WTC11 (cell line): Measurements from ENCODE around the gene TRIB2. TPM values are rescaled to one million over a fixed set of nuclear protein-coding genes. Genes with fewer than 3 reads are reported as not detected.

Source experiments
- ATAC-seq: fragments of 200-7000 bp; cut with Tn5 transposase; 2 replicates; pipeline ENCODE4 v1.10.0; 2021; ENCODE audit warnings: mild to moderate bottlenecking, moderate library complexity
- CTCF ChIA-PET: fragments of 300-600 bp; sonication (Branson Sonifier 250); formaldehyde crosslinking; loops from one replicate; lab custom pipeline; 2021; ENCODE audit warnings: antibody characterized with exemption; lab: Charles Lee
- POLR2A ChIA-PET: fragments of 350-600 bp; sonication (Branson Sonifier 250); formaldehyde crosslinking; loops from one replicate; lab custom pipeline; 2021; ENCODE audit warnings: antibody characterized with exemption; lab: Charles Lee
- DNase-seq: peaks from one replicate; pipeline ENCODE4 v3.0.0; 2021; ENCODE audit warnings: low spot score
- H3K27ac Mint-ChIP-seq: 2 replicates; pipeline ENCODE4 v1.8.0; 2021; ENCODE audit warnings: mixed read lengths
- H3K27me3 Mint-ChIP-seq: 2 replicates; pipeline ENCODE4 v1.8.0; 2021; ENCODE audit warnings: low read depth, mild to moderate bottlenecking, moderate library complexity, mixed read lengths
- H3K36me3 Mint-ChIP-seq: 2 replicates; pipeline ENCODE4 v1.8.0; 2021; ENCODE audit warnings: mixed read lengths
- H3K4me1 Mint-ChIP-seq: 2 replicates; pipeline ENCODE4 v1.8.0; 2022; ENCODE audit warnings: mixed read lengths
- H3K4me3 Mint-ChIP-seq: 2 replicates; pipeline ENCODE4 v1.8.0; 2021; ENCODE audit warnings: mild to moderate bottlenecking, moderate library complexity, mixed read lengths
- H3K9me3 Mint-ChIP-seq: 2 replicates; pipeline ENCODE4 v1.8.0; 2021; ENCODE audit warnings: mixed read lengths
- ESRRA ChIP-seq: sonication (generic); formaldehyde crosslinking; IDR thresholded peaks from 2 replicates; pipeline ENCODE4 v1.8.1; 2022; ENCODE audit warnings: mild to moderate bottlenecking, missing genetic modification reagents, borderline replicate concordance
- ETV6 ChIP-seq: sonication (generic); formaldehyde crosslinking; IDR thresholded peaks from 2 replicates; pipeline ENCODE4 v1.8.1; 2022; ENCODE audit warnings: mild to moderate bottlenecking, missing genetic modification reagents
- GRHL2 ChIP-seq: fragments of 250-450 bp; sonication (Bioruptor Pico); IDR thresholded peaks from 2 replicates; pipeline ENCODE4 v1.8.0; 2022; ENCODE audit warnings: mild to moderate bottlenecking, moderate library complexity; ENCODE audit not compliant: insufficient replicate concordance, severe bottlenecking
- HMGXB4 ChIP-seq: sonication (generic); formaldehyde crosslinking; IDR thresholded peaks from 2 replicates; pipeline ENCODE4 v1.8.1; 2023; ENCODE audit warnings: mild to moderate bottlenecking, moderate library complexity, missing genetic modification reagents
- JUN ChIP-seq: sonication (generic); formaldehyde crosslinking; IDR thresholded peaks from 2 replicates; pipeline ENCODE4 v1.8.0; 2023; ENCODE audit warnings: mild to moderate bottlenecking, missing genetic modification reagents
- MYBL2 ChIP-seq: sonication (generic); formaldehyde crosslinking; IDR thresholded peaks from 2 replicates; pipeline ENCODE4 v1.8.1; 2023; ENCODE audit warnings: mild to moderate bottlenecking, moderate library complexity, missing genetic modification reagents
- NR1H2 ChIP-seq: sonication (generic); formaldehyde crosslinking; IDR thresholded peaks from 2 replicates; pipeline ENCODE4 v1.9.0; 2021; ENCODE audit warnings: mild to moderate bottlenecking, moderate library complexity, missing genetic modification reagents
- TEAD4 ChIP-seq: sonication (generic); formaldehyde crosslinking; IDR thresholded peaks from 2 replicates; pipeline ENCODE4 v1.8.0; 2022; ENCODE audit warnings: mild to moderate bottlenecking, missing genetic modification reagents
- USF1 ChIP-seq: sonication (generic); formaldehyde crosslinking; IDR thresholded peaks from 2 replicates; pipeline ENCODE4 v1.8.0; 2022; ENCODE audit warnings: mild to moderate bottlenecking, missing genetic modification reagents
- ZBTB21 ChIP-seq: sonication (generic); formaldehyde crosslinking; IDR thresholded peaks from 2 replicates; pipeline ENCODE4 v1.8.1; 2023; ENCODE audit warnings: mild to moderate bottlenecking, missing genetic modification reagents, borderline replicate concordance
- ZMAT4 ChIP-seq: fragments of 250-450 bp; sonication (Bioruptor Pico); IDR thresholded peaks from 2 replicates; pipeline ENCODE4 v1.9.0; 2021; ENCODE audit warnings: mild to moderate bottlenecking
- ZNF232 ChIP-seq: sonication (generic); formaldehyde crosslinking; IDR thresholded peaks from 2 replicates; pipeline ENCODE4 v1.8.0; 2022; ENCODE audit warnings: mild to moderate bottlenecking, missing genetic modification reagents
- ZNF512 ChIP-seq: sonication (generic); formaldehyde crosslinking; IDR thresholded peaks from 2 replicates; pipeline ENCODE4 v1.8.1; 2022; ENCODE audit warnings: missing genetic modification reagents, borderline replicate concordance
- total RNA-seq: library from RNA; stranded (reverse); gene quantifications from 3 replicates; pipeline ENCODE4 v1.2.3, GENCODE V29; 2021
- TF ChIP-seq, protein P1 (sequence below): sonication (generic); formaldehyde crosslinking; IDR thresholded peaks from 2 replicates; pipeline ENCODE4 v1.8.0; 2022; ENCODE audit warnings: mild to moderate bottlenecking, missing genetic modification reagents
- TF ChIP-seq, protein P2 (sequence below): sonication (generic); formaldehyde crosslinking; IDR thresholded peaks from 2 replicates; pipeline ENCODE4 v1.8.1; 2023; ENCODE audit warnings: mild to moderate bottlenecking, missing genetic modification reagents, moderate library complexity
- TF ChIP-seq, protein P3 (sequence below): sonication (generic); formaldehyde crosslinking; IDR thresholded peaks from 2 replicates; pipeline ENCODE4 v1.8.1; 2023; ENCODE audit warnings: mild to moderate bottlenecking, missing genetic modification reagents

TRIB2 gene
- total RNA-seq, 1 experiment from 2014 or later, result 89.3 TPM

GRCh38 chr2:12769492-12770105, 52.9 kb downstream of the TRIB2 start:
- ATAC-seq (no peak), DNase-seq (no peak)
- no peaks in the 10 kb centered on the region; the same call in 1 of the 2 replicates for H3K36me3 Mint-ChIP-seq
- peaks cover 58% of the 10 kb centered on the region for H3K4me1 Mint-ChIP-seq
- H3K27ac Mint-ChIP-seq, result no peak overlapping the region
- H3K4me3 Mint-ChIP-seq, result no peak overlapping the region
- H3K9me3 Mint-ChIP-seq, result peaks cover 5% of the 10 kb centered on the region
- CTCF ChIA-PET, result interaction anchor here (1.7 kb wide), 1 partner anchor 238 kb away, joined by 5 read pairs; no protein-coding TSS in a partner anchor
- TF ChIP-seq MYBL2 (no peak), ZNF512 (CRISPR knock-in tag) (peak; percentile 90; the same call in 1 of the 2 replicates)
- POLR2A ChIA-PET, result no interaction called here
- peaks cover 57% of the 10 kb centered on the region for H3K27me3 Mint-ChIP-seq

GRCh38 chr2:12770300-12770968, 53.7 kb downstream of the TRIB2 start:
- Mint-ChIP-seq H3K4me1 (peaks cover 58% of the 10 kb centered on the region), H3K27me3 (peaks cover 61% of the 10 kb centered on the region), H3K27ac (no peak overlapping the region), H3K9me3 (peaks cover 9% of the 10 kb centered on the region), H3K36me3 (peaks cover 4% of the 10 kb centered on the region), H3K4me3 (peak overlapping the region; percentile 12; the same call in 1 of the 2 replicates)
- ChIA-PET POLR2A (no interaction called here), CTCF (interaction anchor here (1.7 kb wide), 1 partner anchor 237 kb away, joined by 5 read pairs; no protein-coding TSS in a partner anchor)
- no peak for DNase-seq
- ATAC-seq, result peak; percentile 70
- TF ChIP-seq, protein P1, sequence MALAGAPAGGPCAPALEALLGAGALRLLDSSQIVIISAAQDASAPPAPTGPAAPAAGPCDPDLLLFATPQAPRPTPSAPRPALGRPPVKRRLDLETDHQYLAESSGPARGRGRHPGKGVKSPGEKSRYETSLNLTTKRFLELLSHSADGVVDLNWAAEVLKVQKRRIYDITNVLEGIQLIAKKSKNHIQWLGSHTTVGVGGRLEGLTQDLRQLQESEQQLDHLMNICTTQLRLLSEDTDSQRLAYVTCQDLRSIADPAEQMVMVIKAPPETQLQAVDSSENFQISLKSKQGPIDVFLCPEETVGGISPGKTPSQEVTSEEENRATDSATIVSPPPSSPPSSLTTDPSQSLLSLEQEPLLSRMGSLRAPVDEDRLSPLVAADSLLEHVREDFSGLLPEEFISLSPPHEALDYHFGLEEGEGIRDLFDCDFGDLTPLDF (CRISPR knock-in tag), result no peak
- no peak for TF ChIP-seq ZBTB21 (CRISPR knock-in tag)
- no peak for TF ChIP-seq USF1
- TF ChIP-seq ZMAT4, result no peak
- 0 out of 2 replicates have a peak, but pooled peaks have one; percentile 20 for TF ChIP-seq HMGXB4 (CRISPR knock-in tag)
- TF ChIP-seq ETV6 (CRISPR knock-in tag), result 0 out of 2 replicates have a peak, but pooled peaks have one; percentile 38
- TF ChIP-seq ZNF232, result no peak
- no peak for TF ChIP-seq NR1H2 (CRISPR knock-in tag)

GRCh38 chr2:12771154-12771553, 54.4 kb downstream of the TRIB2 start:
- Mint-ChIP-seq H3K9me3 (peaks cover 11% of the 10 kb centered on the region), H3K4me3 (no peak overlapping the region), H3K36me3 (peaks cover 7% of the 10 kb centered on the region), H3K27ac (no peak overlapping the region), H3K27me3 (peaks cover 67% of the 10 kb centered on the region), H3K4me1 (peaks cover 59% of the 10 kb centered on the region)
- POLR2A ChIA-PET, result no interaction called here
- CTCF ChIA-PET, result interaction anchor here (1.7 kb wide), 1 partner anchor 236 kb away, joined by 5 read pairs; no protein-coding TSS in a partner anchor
- TF ChIP-seq, protein P2, sequence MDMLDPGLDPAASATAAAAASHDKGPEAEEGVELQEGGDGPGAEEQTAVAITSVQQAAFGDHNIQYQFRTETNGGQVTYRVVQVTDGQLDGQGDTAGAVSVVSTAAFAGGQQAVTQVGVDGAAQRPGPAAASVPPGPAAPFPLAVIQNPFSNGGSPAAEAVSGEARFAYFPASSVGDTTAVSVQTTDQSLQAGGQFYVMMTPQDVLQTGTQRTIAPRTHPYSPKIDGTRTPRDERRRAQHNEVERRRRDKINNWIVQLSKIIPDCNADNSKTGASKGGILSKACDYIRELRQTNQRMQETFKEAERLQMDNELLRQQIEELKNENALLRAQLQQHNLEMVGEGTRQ (CRISPR knock-in tag), result no peak
- TF ChIP-seq TEAD4 (CRISPR knock-in tag) (no peak), JUN (CRISPR knock-in tag) (no peak), GRHL2 (no peak), ESRRA (CRISPR knock-in tag) (no peak)
- TF ChIP-seq, protein P3, sequence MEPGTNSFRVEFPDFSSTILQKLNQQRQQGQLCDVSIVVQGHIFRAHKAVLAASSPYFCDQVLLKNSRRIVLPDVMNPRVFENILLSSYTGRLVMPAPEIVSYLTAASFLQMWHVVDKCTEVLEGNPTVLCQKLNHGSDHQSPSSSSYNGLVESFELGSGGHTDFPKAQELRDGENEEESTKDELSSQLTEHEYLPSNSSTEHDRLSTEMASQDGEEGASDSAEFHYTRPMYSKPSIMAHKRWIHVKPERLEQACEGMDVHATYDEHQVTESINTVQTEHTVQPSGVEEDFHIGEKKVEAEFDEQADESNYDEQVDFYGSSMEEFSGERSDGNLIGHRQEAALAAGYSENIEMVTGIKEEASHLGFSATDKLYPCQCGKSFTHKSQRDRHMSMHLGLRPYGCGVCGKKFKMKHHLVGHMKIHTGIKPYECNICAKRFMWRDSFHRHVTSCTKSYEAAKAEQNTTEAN, result no peak
- ATAC-seq (no peak), DNase-seq (no peak)
